Measurements from ENCODE around the gene USP6NL.
"Not testable (repeated sequence)": the region's sequence is repeated elsewhere in the genome, so short reads cannot be mapped to it uniquely, and the experiment has no call there.

The USP6NL gene

DNA sequence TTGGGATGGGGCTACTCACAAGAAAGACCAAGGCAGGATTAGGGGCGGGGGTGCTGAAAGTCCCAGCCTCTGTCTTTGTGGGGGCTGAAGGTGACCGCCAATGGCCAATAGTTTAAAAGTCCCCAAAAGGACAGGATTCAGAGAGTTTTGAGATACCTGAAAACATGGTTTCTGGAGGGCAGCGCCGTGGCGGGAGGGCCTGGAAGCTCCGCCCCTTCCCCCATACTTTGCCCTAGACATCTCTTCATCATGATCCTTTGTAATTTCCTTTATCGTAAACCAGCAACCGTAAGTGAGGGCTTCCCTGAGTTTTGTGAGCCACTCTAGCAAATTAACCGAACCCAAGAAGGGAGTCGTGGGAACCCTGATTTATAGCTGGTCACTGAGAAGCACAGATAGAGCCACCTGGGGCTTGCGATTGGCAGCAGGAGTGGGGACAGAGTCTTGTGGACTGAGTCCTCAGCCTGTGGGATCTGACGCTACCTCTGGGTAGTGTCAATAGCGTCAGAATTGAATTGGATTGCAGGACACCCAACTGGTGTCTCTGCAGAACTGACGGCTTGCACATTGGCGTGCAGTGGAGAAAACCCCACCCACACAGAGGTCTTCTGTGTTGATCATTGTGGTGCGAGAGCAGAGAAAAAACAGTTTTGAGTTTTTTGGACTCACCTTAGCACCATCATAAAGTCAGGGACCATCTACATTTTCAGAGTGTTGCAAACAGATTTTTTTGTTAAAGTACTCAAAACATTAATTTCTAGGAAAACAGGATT is 169.3 kb downstream of the USP6NL start:
- DNase-seq, result no peak

DNA sequence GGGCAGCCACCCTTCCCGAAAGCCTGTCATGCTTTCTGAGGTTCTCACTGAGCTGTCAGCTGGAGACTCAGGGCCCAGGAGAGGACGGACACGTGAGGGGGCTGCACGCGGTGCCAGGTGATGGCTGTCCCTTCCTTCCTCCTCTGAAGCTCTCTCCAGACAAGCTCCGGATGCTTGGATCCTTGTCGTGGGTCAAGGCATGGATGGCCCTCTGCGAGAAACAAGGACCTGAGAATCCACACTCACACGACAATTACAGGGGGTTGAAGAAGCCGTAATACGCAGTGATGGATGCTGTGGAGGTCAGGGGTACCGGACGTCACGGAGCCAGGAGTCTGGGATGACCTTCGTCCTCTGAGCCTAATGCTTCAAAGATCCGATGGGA is 170.3 kb downstream of the USP6NL start:
- no peak for DNase-seq

DNA sequence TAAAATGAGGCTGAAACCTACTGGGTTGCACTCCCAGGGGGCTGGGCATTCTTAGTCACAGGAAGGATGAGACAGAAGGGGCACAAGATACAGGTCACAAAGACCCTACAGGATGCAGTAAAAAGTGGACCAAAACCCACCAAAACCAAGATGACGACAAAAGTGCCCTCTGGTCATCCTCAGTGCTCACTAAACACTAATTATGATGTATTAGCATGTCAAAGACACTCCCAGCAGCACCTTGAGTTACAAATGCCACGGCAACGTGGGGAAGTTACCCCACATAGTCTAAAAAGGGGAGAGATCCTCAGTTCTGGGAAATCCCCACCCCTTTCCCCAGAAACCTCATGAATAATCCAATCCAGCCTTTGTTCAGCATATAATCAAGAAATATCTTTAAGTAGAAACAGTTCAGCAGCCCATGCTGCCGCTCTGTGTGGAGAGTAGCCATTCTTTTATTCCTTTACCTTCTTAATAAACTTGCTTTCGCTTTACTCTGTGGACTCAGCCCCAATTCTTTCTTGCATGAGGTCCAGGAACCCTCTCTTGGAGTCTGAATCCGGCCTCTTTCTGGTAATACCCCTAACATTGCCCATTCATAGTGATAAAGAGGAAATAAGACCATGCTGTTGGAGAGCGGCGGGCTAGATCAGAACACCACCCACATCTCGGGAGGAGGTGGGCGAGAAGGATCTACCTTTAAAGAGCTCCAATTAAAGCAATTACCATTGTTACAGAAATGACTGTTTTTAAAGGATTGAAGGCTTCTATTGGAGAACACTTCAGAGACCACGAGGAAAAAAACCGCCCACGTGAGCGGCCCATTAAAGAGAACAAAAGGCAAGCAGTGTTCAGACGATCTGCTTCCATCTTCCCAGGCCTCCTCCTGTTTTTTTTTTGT is 170.9 kb downstream of the USP6NL start:
- DNase-seq, result no peak

DNA sequence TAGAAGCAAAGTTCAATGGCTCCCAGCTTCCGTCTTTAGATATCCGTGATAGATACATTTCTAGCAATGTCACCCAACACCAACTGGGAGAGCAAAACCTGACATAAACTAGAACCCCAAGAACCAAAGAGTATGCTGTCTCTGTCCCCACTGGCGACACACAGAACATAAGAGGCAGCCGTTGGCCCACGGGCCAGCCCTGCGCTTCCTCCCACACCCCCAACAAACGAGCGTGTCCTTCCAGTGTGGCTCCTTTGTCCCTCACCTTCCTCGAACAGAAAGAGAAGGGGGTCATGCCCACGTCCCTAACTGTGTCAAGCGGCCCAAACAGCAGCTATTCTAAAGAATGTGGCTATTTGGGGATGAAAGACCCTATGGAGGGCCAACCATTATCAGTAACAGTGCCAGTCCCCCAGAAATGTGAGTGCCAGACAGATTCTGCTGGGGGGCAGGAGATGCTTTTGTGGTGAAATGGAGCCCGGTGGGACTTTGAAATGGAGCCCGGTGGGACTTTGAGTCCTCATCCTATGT is 171.9 kb downstream of the USP6NL start:
- no peak for DNase-seq

DNA sequence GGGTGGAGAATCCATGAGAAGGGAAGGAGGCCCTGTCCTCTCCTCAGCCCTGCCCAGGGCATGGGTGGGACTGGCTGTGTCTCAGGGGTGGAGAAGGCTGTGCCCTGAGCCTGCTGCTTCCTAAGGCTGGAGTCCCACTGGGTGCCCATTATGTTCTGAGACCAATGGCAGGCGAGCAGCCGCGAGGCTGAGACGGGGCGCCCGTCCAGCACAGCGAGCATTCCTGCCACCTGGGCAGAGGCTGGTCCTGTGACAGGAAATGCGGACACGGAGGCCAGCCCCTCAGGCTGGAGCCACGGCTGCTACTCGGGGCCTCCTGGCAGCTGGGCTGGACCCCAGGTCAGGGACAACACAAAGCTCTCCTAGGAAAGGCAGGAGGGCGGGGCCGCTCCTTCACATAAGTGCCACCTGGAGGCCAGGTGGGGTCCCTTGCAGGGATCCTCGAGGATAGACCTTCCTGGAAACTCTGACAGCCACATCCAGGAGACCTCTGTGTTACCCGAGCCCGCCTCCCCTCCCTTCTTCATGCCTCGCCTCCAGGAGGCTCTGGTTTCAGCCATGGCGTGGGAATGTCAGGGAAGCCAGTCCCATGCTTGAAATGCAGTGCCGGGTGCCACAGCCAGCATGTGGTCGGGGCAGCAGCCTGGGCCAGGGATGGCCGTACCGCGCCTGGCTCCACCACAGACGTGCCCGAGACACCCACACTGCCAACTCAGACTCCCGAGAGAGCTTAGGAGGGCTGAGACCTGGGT is 173.9 kb downstream of the USP6NL start:
- DNase-seq, result no peak

DNA sequence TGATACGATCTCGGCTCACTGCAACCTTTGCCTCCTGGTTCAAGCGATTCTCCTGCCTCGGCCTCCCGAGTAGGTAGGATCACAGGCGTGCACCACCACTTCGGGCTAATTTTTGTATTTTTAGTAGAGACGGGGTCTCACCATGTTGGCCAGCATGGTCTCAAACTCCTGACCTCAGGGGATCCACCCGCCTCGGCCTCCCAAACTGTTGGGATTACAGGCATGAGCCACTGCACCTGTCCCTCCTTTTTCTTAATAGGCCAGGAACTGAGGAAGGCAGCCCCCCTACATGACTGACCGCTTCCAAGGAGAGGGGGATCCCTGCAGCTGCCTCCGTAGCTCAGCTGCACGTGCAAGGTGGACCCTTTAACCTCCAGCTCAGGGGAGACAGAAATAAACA is 175.0 kb downstream of the USP6NL start:
- DNase-seq, result not testable (repeated sequence)

DNA sequence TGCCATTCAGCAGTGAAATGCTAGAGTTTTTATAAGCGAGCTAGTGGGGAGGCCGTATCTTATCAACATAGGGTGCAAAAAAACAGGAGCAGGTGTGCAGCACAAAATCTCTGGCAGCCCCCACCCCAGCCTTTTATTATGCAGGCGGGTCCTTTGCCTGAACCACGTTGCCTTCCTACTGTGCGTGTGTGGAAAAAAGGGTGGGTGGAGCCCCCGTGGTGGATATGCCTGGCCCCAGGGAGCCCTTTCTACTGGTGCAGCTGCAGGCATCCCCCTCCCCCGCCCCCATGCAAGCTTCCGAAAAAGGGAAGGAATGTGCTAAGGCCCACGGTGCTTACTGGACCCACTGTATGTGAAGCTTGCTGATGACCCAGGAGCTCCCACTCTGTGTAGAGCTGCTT is 175.9 kb downstream of the USP6NL start:
- DNase-seq, result no peak

DNA sequence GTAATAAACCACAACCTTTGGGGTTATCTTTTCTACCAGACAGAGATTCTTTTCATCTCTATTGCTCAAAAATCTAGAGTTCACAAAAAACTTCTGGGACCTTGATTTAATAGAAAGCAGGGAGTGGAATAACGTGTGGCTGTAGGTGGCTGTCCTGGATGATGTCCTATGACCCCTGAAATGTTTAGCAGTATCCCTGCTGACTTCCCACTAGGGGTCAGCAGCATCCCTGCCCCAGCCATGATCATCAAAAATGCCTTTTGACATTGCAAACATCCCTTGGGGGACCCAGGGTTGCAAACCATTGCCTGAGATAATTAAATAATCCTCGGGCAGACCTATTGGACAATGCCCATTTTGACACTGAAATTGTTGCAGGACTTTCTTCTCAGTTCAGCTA is 177.1 kb downstream of the USP6NL start:
- DNase-seq, result no peak

DNA sequence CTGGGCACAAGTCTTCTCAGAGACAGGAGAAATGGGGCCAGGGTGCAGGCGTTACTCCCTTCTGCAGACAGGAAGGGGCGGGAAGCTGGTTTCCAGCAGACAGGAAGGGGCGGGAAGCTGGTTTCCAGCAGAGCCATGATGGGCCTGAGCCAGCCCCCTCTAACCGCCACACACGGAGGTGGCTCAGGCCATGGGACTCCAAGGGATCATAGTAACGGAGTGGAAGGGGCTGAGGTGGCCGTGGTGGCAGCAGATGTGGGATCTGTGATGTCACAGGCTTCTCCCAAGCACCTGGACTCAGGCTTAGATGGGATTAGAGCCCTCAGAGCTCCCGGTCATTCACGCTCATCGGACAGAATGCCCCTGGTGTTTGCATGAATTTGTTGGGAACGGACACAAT is 177.8 kb downstream of the USP6NL start:
- no peak for DNase-seq

DNA sequence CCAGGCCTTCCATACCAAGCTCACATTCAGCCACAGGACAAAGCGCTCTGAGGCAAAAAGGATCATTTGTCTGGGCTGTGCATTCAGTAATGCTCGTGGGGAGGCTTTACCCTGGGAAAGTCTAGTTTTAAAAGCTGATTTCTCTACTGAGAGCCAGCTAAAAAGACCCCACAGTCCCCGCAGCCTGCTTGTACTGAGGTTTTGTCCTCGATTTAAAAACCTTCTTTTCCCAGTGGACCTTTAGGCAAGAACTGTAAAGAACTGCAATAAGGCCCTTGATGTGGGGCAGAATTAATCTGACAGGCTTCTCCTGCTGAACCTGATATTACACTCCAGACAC is 180.3 kb downstream of the USP6NL start:
- no peak for DNase-seq

DNA sequence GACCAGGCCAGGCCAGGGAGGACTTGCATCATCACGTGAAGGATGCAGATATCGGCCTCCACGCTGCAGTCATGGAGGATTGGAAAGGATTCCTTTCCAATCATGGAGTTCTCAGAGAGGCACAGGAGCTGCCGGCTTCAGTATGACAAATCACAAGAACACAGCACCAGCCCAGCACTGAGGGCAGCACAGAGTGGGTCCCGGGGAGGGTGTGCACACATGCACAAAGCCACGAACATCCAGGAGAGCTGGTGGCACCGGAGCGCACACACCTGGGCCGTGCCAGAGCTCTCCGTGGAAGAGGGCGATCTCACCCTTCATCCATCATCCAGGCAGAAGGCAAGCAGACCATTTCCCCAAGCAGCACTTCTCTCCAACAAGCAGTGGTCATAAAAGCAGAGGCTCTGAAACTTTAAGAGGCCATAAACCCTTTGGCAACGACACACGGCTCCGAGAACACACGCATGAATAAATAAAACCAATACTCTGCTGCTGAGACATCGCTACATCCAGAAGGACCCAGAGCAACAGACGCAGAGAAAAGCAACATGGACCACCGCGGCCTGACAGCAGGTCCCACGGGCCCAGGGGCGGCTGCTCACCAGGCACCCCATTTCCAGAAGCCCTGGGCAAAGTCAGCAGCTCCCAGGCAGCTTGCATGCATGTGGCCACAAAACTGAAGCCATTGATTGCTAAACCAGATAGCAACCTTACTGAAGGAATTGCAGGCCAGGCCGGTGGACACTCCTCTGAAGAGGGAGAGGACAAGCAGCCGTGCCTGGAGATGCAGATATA is 180.8 kb downstream of the USP6NL start:
- DNase-seq, result no peak

DNA sequence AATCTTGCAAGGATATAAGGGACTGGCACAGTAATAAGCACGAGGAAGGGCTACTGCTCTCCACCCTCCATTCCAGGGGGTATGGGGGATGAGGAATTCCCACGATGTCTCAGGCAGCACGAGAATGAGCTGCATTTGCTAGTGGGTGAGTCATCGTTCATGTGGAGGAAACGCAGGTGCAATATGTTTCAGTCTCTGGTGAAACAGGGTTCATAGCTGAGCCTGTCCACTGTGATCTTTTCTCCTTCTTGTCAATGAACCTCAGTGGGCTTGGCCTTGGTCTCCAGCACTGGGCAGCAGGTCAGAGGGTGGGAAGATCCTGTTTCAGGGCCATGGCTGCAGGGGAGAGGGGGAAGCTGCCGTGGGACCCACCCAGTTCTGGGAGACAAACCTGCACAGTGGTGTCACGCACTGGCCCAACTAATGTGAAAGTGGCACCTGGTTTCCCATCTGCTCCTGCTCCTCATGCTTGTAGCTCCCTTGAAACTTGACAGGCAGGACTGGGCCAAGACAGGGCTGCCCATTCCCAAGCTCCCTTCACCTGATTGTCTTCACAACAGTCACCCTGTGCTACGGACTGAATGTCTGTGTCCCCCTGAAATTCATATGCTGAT is 181.9 kb downstream of the USP6NL start:
- DNase-seq, result no peak

DNA sequence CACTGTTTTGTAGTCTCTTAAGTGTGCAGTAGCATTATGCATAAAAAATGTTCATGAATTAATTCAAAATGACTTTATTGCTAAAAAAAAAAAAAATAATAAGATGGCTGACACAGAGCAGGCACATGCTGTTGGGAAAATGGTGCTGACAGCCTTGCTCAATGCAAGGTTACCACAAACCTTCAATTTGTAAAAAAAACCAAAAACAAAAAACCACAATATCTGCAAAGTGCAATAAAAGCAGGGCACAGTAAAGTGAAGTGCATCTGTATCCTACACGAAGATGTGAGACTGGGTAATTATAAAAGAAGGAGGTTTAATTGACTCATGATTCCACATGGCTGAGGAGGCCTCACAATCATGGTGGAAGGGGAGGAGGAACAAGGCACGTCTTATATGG is 185.8 kb downstream of the USP6NL start:
- DNase-seq, result no peak

DNA sequence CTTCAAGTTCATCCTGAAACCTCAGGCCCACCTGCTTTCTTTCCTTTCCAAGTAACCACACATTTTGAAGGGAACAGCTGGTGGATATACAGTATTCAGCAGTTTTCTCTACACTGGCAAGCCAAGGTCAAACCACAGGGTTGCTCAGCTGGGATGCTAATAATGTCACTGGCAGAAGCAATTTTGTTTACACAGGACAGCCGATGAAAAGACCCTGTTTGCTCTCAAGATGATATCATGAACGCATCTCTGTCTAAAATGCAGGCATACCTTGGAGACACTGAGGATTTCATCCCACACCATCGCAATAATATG is 186.2 kb downstream of the USP6NL start:
- DNase-seq, result no peak

DNA sequence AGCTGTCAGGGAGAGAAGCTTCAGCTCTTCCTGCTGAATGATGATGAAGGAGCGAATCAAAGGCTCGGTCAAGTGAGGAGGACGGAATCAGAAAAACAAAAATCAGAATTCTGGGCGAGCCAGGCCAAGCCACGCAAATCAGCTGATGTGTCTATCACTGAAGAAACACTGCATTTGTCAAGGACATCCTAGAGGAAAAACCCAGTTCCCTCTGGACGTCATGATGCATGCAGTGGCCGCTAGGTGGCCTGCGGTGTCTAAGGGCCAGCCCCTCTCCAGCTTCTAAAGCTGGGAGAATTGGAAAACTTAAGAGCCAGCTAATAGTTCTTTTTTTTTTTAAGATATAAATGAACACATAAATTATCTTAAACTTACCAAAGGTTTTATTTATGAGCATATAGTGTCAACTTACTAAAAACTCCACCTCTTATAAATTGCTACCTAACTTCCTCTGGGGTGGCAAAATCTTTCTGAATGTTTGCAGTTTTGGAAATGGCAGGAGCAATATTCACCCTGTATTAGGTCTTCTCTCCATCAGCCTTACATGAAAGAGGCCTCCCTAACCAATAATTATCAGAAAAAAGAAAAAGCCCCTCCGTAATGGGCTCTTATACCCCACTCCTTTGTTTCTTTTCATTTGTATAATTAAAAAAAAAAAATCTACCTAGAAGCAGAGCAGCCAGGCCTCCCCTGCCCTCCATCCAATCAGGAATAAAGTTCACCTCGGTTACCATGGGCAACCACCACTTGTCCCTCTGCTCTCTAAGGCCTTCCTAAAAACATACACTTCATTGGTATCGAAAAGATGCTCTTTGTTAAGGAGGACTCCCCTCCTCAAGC is 186.8 kb downstream of the USP6NL start:
- DNase-seq, result no peak

DNA sequence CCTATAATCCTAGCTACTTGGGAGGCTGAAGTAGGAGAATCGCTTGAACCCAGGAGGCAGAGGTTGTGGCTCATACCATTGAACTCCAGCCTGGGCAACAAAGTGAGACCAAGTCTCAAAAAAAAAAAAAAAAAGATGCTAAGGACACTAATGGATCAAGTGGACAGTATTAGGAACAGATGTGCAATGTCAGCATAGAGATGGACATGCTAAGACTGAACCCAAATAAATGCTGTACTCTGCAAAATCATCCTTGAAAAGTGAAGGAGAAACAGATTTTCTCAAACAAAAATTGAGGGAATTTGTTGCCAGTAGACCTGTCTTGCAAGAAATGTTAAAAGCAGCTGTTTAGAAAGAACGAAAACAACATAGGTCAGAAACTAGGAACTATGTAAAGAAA is 194.5 kb downstream of the USP6NL start:
- no peak for DNase-seq

DNA sequence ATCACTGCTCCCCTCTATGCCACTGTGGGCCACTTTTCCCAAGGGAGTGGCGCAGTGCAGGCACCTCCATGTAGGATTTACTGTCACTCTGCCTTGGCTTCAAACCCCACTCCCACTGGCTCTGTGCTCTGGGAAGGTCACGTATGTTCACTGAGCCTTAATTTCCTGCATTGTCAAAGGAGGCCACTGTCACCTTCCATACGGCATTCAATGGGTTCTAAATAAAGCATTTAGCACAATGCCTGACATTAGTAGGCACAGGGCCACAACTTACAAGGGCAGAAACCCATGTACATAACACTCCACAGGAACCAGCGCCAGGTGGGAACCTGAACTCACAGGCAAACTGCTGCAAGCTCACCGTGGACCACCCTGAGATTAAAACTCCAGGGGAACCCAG is 196.4 kb downstream of the USP6NL start:
- no peak for DNase-seq

DNA sequence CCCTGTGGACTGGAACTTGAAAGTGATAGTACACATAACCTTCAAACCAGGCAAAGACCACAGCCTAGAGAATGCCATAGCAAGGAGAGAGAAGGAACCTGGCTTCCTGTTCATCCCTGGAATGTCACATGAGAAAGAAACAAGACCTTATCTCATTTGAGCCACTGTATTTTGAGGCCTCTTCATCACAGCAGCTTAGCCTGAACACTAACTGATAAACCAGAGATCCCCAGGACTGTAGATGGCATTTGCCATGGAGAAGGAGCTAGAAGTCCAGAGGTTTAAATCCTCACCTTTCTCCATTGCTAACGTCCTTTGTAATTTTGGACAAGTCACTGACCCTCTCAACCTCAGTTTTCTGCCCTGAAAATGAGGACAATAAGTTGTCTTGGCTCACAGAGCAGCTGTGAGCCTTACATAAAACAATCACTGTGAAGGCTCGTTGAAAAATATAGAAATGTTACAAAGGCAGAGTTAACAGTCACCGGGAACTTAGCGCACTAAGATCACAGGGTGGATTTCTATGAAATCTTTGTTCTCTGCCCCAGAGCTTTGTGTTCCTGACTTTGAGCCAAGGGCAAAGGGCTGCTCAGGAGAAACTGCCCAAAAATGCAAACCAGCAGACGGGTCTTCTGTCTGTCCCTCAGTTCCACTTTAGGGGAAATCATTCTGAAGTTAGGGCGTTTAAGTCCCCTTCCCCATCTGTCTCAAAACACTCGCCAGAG is 197.0 kb downstream of the USP6NL start:
- DNase-seq, result no peak

DNA sequence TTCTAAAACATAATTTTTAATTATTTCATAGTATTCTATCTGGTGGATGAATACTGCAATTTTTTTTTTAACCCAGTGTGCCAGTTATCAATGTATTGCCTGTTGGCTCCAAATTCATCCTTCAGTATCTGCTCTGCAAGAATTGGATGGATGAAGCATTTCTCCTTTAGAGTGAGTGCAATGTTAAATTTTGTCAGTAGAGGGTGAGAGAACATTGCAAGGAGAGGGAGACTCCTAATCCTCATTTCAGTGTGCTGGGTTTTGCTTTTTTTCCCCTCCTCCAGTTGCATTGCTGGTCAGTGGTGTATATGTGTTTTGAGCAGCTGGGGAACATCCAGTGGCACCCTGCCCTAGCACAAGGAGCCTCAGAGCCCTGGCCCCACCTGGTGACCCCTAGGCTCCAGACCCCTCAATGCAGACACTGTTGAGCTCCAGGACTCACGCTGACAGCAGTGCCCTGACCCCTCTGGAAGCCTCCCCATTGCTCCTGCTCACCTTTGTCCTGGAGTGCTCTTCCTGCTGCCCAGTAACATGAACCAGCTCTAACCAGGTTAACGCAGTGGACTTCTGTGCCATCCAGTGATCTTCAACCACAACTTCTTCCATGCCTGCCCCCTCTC is 199.4 kb downstream of the USP6NL start:
- no peak for DNase-seq

DNA sequence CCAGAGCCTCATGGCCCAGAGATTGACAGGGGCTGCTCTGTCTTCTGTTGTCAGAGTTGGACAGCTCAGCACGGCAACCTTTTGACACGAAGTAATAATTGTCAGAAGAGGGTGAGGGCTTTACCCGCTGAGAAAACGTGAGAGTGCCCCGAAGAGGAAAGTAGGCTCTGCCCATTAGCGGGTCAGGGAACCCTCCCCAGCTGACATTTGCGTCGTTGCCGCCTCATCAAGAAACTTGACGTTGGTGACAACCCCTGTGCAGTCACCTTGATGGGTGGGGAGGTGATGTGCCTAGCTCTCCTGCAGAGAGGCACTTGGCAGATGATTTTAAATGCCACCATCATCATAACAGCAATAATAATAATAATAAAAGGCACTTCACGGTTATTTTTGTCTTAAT is 202.1 kb downstream of the USP6NL start:
- no peak for DNase-seq
